K562 (cell line): ENCODE measurements around the gene ZNF407. TPM values are rescaled to one million over a fixed set of nuclear protein-coding genes. Genes with fewer than 3 reads are reported as not detected.

Experiments used
- C11orf30 ChIP-seq: fragments of 450-650 bp; IDR thresholded peaks from 2 replicates; pipeline ENCODE4 v1.6.1; 2016; ENCODE audit warnings: low read depth, mild to moderate bottlenecking
- ELF1 ChIP-seq: fragments of 200-800 bp; sonication (Bioruptor generic); IDR thresholded peaks from 2 replicates; pipeline ENCODE4 v1.6.1; 2016; ENCODE audit warnings: missing genetic modification characterization, missing compliant biosample characterization
- JUND ChIP-seq, 2 experiments: IDR thresholded peaks; 2 replicates in 1 of 2; 3 replicates in 1 of 2; pipeline ENCODE4 v1.6.1; 2011; ENCODE audit warnings: borderline replicate concordance in 2 of 2, low read depth in 2 of 2, low read length in 2 of 2, improper control_type of control experiment in 1 of 2, missing biosample characterization in 1 of 2, missing genetic modification characterization in 1 of 2, missing genetic modification reagents in 1 of 2
- MAX ChIP-seq: sonication (generic); formaldehyde crosslinking; IDR thresholded peaks from 2 replicates; pipeline ENCODE4 v1.9.0; 2022; ENCODE audit warnings: mild to moderate bottlenecking, missing genetic modification reagents
- MAZ ChIP-seq, 2 experiments: fragments of 450-650 bp in 1 of 2; sonication (generic) in 1 of 2; formaldehyde crosslinking; IDR thresholded peaks in 1 of 2; conservative IDR thresholded peaks in 1 of 2; 2 replicates each; pipeline versions ENCODE4 v1.4.0 to v1.5.0; 2020; ENCODE audit warnings: mild to moderate bottlenecking in 1 of 2, missing genetic modification reagents in 1 of 2
- POLR3G ChIP-seq: IDR thresholded peaks from 2 replicates; pipeline ENCODE4 v1.6.1; 2011; ENCODE audit not compliant: insufficient read length, insufficient replicate concordance; ENCODE audit errors: extremely low read depth
- POU5F1 ChIP-seq: fragments of 150-350 bp; IDR thresholded peaks from 2 replicates; pipeline ENCODE4 v1.6.1; 2014; ENCODE audit warnings: borderline replicate concordance, low read length, low read depth, mild to moderate bottlenecking; ENCODE audit not compliant: partially characterized antibody
- SP1 ChIP-seq: sonication (generic); formaldehyde crosslinking; IDR thresholded peaks from 2 replicates; pipeline ENCODE4 v1.8.1; 2022; ENCODE audit warnings: mild to moderate bottlenecking, missing genetic modification reagents
- YBX1 ChIP-seq: fragments of 450-650 bp; IDR thresholded peaks from 2 replicates; pipeline ENCODE4 v1.7.1; 2016; ENCODE audit warnings: mild to moderate bottlenecking
- polyA plus RNA-seq, 8 experiments: library from polyadenylated mRNA; depleted of rRNA in 4 of 8; stranded (reverse) in 5 of 8; unstranded in 3 of 8; fragments of >200 nt; fragmentation: Nextera tagmentation in 2 of 8; fragmentation: Illumina TruSeq in 1 of 8; extraction: Ambion mirVana in 2 of 8; extraction: Trizol in 1 of 8; gene quantifications; 2 replicates each; pipeline versions ENCODE4 v1.2.1 to v1.2.3, GENCODE V29; 2011 to 2014; ENCODE audit warnings: inconsistent platforms in 1 of 8, missing spikeins in 1 of 8
- total RNA-seq, 7 experiments: library from RNA; depleted of rRNA in 6 of 7; stranded (reverse); fragments of >200 nt in 6 of 7; fragmentation: Illumina TruSeq in 2 of 7; extraction: Trizol in 2 of 7; gene quantifications; 2 replicates each; pipeline versions ENCODE4 v1.2.1 to v1.2.3, GENCODE V29; 2011 to 2021; ENCODE audit warnings: low replicate concordance in 1 of 7
- TF ChIP-seq, protein P1 (sequence below): sonication (generic); formaldehyde crosslinking; IDR thresholded peaks from 2 replicates; pipeline ENCODE4 v1.8.0; 2023; ENCODE audit warnings: missing genetic modification reagents, mild to moderate bottlenecking, borderline replicate concordance
- TF ChIP-seq, protein P2 (sequence below): fragments of 450-650 bp; IDR thresholded peaks from 2 replicates; pipeline ENCODE4 v1.6.1; 2016
- TF ChIP-seq, protein P3 (sequence below): IDR thresholded peaks from 3 replicates; pipeline ENCODE4 v1.6.1; 2011; ENCODE audit warnings: borderline replicate concordance, mild to moderate bottlenecking, moderate library complexity; ENCODE audit not compliant: insufficient read length; ENCODE audit errors: extremely low read depth
- TF ChIP-seq, protein P4 (sequence below), 3 experiments: IDR thresholded peaks in 2 of 3; conservative IDR thresholded peaks in 1 of 3; 2 replicates each; pipeline ENCODE4 v1.5.1; 2011 to 2012; ENCODE audit warnings: low read length in 3 of 3, mild to moderate bottlenecking in 3 of 3, control low read depth in 2 of 3, improper control_type of control experiment in 1 of 3, inconsistent platforms in 1 of 3, low read depth in 1 of 3, mixed read lengths in 1 of 3, moderate library complexity in 1 of 3; ENCODE audit not compliant: insufficient read depth in 2 of 3

The ZNF407 gene
- total and polyA plus RNA-seq, 9 of the 15 experiments (the other 6 are each of a cell fraction or from before 2014, with no cell fraction given): 0.21 to 5.4 (median 2.3) TPM

DNA sequence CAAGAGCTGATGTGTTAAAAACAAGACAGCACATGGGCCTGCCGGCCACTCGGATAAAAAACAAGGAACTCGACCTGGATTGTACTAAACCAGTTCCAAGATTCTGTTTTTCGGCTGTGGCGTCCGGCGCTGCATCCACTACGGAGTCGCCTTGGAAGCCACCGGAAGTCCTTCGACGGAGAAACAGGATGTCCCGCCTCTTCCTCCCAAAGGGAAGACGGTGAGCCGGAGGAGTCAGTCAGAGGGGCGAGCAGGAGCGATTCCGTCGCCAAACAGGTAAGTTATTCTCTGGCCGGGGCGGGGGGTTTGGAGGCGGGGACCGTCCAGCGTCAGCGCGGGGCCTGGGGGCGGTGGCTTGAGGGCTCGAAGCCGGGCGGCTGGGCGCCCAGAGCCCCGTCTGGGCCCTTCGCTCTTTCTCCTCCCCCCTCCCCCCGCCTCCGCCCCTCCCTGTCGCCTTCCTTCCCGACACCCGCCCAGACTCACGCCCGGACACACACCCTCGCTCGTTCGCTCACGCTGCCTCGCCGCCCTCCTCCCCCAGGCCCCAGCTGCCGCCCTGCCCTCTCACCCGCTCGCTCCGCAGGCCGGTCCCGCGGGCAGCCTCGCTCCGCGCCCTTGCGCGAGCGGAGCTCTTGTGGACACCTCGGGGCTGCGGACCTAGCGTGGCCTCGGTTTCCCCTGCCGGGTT, at the start of gene ZNF407 (continued):
- TF ChIP-seq, protein P1, sequence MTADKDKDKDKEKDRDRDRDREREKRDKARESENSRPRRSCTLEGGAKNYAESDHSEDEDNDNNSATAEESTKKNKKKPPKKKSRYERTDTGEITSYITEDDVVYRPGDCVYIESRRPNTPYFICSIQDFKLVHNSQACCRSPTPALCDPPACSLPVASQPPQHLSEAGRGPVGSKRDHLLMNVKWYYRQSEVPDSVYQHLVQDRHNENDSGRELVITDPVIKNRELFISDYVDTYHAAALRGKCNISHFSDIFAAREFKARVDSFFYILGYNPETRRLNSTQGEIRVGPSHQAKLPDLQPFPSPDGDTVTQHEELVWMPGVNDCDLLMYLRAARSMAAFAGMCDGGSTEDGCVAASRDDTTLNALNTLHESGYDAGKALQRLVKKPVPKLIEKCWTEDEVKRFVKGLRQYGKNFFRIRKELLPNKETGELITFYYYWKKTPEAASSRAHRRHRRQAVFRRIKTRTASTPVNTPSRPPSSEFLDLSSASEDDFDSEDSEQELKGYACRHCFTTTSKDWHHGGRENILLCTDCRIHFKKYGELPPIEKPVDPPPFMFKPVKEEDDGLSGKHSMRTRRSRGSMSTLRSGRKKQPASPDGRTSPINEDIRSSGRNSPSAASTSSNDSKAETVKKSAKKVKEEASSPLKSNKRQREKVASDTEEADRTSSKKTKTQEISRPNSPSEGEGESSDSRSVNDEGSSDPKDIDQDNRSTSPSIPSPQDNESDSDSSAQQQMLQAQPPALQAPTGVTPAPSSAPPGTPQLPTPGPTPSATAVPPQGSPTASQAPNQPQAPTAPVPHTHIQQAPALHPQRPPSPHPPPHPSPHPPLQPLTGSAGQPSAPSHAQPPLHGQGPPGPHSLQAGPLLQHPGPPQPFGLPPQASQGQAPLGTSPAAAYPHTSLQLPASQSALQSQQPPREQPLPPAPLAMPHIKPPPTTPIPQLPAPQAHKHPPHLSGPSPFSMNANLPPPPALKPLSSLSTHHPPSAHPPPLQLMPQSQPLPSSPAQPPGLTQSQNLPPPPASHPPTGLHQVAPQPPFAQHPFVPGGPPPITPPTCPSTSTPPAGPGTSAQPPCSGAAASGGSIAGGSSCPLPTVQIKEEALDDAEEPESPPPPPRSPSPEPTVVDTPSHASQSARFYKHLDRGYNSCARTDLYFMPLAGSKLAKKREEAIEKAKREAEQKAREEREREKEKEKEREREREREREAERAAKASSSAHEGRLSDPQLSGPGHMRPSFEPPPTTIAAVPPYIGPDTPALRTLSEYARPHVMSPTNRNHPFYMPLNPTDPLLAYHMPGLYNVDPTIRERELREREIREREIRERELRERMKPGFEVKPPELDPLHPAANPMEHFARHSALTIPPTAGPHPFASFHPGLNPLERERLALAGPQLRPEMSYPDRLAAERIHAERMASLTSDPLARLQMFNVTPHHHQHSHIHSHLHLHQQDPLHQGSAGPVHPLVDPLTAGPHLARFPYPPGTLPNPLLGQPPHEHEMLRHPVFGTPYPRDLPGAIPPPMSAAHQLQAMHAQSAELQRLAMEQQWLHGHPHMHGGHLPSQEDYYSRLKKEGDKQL (CRISPR knock-in tag): no peak
- TF ChIP-seq POLR3G: no peak
- TF ChIP-seq YBX1: no peak
- 0 out of 2 replicates have a peak, but pooled peaks have one; percentile 25 for TF ChIP-seq MAX (CRISPR knock-in tag)
- peak; percentile 69 for TF ChIP-seq C11orf30
- TF ChIP-seq SP1 (CRISPR knock-in tag): 0 out of 2 replicates have a peak, but pooled peaks have one; percentile 5
- no peak for TF ChIP-seq JUND (IDR thresholded peaks at IDR 0.05; ENCODE audit: borderline replicate concordance, low read depth, low read length)
- TF ChIP-seq JUND (tag; IDR thresholded peaks at IDR 0.05; ENCODE audit: borderline replicate concordance, low read depth, low read length): no peak
- TF ChIP-seq, protein P2, sequence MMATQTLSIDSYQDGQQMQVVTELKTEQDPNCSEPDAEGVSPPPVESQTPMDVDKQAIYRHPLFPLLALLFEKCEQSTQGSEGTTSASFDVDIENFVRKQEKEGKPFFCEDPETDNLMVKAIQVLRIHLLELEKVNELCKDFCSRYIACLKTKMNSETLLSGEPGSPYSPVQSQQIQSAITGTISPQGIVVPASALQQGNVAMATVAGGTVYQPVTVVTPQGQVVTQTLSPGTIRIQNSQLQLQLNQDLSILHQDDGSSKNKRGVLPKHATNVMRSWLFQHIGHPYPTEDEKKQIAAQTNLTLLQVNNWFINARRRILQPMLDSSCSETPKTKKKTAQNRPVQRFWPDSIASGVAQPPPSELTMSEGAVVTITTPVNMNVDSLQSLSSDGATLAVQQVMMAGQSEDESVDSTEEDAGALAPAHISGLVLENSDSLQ: peak; percentile 21; the same call in 1 of the 2 replicates
- TF ChIP-seq, protein P3, sequence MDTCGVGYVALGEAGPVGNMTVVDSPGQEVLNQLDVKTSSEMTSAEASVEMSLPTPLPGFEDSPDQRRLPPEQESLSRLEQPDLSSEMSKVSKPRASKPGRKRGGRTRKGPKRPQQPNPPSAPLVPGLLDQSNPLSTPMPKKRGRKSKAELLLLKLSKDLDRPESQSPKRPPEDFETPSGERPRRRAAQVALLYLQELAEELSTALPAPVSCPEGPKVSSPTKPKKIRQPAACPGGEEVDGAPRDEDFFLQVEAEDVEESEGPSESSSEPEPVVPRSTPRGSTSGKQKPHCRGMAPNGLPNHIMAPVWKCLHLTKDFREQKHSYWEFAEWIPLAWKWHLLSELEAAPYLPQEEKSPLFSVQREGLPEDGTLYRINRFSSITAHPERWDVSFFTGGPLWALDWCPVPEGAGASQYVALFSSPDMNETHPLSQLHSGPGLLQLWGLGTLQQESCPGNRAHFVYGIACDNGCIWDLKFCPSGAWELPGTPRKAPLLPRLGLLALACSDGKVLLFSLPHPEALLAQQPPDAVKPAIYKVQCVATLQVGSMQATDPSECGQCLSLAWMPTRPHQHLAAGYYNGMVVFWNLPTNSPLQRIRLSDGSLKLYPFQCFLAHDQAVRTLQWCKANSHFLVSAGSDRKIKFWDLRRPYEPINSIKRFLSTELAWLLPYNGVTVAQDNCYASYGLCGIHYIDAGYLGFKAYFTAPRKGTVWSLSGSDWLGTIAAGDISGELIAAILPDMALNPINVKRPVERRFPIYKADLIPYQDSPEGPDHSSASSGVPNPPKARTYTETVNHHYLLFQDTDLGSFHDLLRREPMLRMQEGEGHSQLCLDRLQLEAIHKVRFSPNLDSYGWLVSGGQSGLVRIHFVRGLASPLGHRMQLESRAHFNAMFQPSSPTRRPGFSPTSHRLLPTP: no peak
- TF ChIP-seq, protein P4, sequence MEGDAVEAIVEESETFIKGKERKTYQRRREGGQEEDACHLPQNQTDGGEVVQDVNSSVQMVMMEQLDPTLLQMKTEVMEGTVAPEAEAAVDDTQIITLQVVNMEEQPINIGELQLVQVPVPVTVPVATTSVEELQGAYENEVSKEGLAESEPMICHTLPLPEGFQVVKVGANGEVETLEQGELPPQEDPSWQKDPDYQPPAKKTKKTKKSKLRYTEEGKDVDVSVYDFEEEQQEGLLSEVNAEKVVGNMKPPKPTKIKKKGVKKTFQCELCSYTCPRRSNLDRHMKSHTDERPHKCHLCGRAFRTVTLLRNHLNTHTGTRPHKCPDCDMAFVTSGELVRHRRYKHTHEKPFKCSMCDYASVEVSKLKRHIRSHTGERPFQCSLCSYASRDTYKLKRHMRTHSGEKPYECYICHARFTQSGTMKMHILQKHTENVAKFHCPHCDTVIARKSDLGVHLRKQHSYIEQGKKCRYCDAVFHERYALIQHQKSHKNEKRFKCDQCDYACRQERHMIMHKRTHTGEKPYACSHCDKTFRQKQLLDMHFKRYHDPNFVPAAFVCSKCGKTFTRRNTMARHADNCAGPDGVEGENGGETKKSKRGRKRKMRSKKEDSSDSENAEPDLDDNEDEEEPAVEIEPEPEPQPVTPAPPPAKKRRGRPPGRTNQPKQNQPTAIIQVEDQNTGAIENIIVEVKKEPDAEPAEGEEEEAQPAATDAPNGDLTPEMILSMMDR (IDR thresholded peaks at IDR 0.05 in 2 of 3, conservative IDR thresholded peaks at IDR 0.05 in 1 of 3; ENCODE audit: insufficient read depth in 2 of 3, low read depth in 1 of 3, low read length in 3 of 3): no peak
- TF ChIP-seq MAZ (CRISPR knock-in tag; conservative IDR thresholded peaks at IDR 0.05 in 1 of 2, IDR thresholded peaks at IDR 0.05 in 1 of 2): peak; percentile 34 to 93; a peak in 2 of 4 replicates
- TF ChIP-seq POU5F1: no peak
- TF ChIP-seq ELF1 (tag): peak; percentile 55
